NCI-H146 treated with DMSO at 0.1 percent for 48 hours (cell line): ENCODE data around the gene CHSY1.

ENCODE experiments used
- DNase-seq: peaks from one replicate; lab custom pipeline; 2025; ENCODE audit not compliant: unreplicated experiment; lab: John Stamatoyannopoulos, UW

CHSY1 gene

GRCh38 chr15:101173233-101174119 is 78.4 kb downstream of the CHSY1 start:
- no peak for DNase-seq

- DNase-seq = no peak
Observed at GRCh38 chr15:101172501-101173071, 79.3 kb downstream of the CHSY1 start.

DNA sequence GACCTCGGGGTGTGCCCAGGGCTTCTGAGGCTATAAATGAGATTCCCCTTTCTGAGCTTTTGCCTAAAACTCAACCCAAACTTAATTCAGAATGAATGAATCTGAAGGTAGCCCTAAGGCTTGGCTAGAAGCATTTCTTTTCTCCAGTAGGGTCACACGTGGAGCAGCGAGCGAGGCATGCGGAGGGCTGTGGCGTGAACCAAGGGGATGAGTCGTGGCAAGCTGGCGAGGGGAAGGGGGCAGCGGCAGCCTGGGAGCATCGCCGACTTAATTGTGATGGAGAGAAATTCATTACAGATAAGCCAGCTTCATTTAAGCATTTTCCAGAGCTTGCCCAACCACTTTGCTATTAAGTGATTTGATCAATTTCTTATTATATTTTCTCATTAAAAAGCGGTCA is 79.9 kb downstream of the CHSY1 start:
- no peak for DNase-seq

- no peak for DNase-seq
Observed at GRCh38 chr15:101170568-101171350, 81.1 kb downstream of the CHSY1 start.

DNA sequence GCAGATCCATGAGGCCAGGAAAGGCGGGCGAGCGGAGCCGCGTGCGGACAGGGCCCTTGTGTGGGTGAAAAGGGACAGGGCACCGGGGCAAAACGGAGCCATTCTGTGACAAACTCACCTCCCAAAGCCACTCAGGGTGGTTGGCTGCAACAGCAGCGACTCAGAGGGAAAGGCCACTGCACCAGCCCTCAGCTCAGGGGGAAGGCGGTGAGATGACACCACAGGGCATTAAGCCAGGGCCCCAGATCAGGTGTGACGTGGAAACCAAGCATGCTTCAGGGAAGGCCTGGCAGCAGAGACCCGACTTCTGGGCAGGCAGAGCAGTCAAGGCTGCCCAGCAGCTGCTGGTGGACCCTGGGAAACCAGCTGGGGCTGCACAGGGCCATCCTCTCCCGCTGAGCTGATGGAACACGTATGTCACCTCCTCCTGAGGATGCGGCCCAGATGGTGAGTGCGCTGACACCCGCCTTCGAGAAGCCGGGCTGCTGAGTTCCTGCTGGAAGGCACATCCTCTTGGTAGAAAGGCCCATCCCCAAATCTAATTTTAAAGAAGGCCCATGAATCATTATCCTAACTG is 82.3 kb downstream of the CHSY1 start:
- DNase-seq = no peak

GRCh38 chr15:101168898-101169494 is 82.9 kb downstream of the CHSY1 start:
- no peak for DNase-seq

DNA sequence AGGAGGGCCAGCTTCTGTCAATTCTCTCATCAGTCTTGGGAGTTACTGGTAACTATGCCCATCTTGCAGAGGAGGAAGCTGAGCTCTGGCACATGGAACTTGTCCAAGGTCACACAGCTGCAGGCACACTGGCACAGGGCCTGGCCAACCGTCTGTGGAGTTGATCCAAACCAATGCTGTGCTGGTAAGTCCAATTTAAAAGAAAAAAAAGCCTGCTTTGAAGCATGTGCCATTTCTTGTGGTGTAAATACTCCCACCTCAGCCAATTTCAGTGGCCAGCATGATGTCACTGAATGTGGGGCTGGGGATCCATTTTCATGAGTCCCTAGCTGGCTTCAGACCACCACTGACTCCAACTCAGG is 83.4 kb downstream of the CHSY1 start:
- no peak for DNase-seq

- DNase-seq = no peak
Observed at GRCh38 chr15:101167753-101168462, 83.9 kb downstream of the CHSY1 start.

- DNase-seq = no peak
Observed at GRCh38 chr15:101167411-101167752, 84.5 kb downstream of the CHSY1 start.

- DNase-seq = no peak
Observed at GRCh38 chr15:101165905-101166471, 85.9 kb downstream of the CHSY1 start.

DNA sequence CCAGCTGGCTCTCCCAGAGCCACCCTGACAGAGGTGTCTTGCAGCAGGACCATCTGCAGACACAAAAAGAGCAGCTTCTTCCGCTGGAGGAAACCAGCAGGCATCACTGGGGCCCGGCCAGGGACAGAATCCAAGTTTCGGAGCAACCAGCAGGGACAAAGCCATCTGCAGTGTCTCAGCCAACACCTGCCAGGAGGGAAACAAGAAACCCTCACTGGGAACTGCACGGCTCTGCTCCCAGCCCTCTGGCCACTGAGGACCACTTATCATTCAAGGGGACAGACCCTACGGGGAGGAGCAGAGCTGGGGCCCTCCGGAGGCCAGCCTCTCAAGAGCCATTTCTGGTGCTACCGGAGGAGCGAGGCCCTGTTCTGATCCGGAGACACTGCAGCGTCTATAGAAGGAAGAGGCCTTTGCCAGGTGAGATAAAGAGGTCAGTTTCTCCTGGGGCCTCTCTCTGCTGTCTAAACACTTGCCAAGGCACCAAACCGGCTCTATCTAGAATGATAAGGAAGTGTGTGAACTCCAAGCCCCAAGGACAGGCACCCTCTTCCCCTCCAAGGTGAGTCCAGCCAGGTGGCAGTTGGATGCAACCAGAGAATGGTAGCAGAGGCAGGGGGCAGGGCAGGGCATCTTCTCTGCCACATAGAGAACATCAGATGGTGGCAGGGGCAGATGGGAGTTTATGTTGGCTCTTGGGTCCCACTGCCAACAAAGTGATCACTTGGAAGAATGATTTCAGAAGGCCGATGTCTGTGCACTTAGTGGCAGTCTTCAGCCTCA is 89.0 kb downstream of the CHSY1 start:
- DNase-seq = no peak

- no peak for DNase-seq
Observed at GRCh38 chr15:101161656-101162055, 90.2 kb downstream of the CHSY1 start.

- DNase-seq = no peak
Observed at GRCh38 chr15:101159936-101160815, 91.7 kb downstream of the CHSY1 start.

DNA sequence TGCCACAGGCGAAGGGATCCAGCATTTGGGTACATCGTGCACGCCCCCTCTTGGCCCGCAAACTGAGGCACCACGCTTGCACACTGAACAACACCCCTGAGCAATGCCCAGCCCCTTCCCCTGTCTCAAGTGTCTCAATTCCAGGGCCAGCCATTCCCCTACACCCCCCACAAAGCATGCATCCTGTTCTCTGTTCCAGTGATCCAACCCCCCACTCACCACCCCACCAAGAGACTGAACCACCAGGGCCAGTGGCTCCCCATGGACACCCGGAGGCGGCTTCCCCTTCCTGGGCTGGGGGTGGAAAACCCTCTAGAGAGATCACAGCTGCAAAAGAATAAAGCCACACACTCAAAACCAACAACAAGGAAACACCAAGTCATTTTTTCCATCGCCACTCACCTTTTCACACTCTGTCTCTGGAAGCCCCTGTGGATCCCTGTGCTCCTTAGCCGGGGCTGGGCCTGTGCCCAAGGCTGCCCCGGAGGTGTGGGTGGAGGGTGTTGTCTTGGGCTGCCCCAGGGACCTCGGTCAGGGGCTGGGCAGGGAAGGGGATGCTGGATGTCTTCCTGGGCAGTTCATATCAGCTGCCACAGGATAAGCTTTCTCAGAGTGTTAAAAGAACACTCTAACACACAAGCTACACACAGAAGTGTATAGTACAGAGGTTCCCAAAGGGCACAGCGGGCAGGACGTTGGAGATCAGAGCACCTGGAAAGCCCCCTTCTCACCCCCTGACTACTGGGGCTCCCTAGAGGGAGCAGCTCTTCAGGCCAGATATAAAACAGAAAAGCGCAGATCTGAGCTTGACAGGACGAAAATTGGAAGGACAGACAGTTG is 92.5 kb downstream of the CHSY1 start:
- no peak for DNase-seq

DNA sequence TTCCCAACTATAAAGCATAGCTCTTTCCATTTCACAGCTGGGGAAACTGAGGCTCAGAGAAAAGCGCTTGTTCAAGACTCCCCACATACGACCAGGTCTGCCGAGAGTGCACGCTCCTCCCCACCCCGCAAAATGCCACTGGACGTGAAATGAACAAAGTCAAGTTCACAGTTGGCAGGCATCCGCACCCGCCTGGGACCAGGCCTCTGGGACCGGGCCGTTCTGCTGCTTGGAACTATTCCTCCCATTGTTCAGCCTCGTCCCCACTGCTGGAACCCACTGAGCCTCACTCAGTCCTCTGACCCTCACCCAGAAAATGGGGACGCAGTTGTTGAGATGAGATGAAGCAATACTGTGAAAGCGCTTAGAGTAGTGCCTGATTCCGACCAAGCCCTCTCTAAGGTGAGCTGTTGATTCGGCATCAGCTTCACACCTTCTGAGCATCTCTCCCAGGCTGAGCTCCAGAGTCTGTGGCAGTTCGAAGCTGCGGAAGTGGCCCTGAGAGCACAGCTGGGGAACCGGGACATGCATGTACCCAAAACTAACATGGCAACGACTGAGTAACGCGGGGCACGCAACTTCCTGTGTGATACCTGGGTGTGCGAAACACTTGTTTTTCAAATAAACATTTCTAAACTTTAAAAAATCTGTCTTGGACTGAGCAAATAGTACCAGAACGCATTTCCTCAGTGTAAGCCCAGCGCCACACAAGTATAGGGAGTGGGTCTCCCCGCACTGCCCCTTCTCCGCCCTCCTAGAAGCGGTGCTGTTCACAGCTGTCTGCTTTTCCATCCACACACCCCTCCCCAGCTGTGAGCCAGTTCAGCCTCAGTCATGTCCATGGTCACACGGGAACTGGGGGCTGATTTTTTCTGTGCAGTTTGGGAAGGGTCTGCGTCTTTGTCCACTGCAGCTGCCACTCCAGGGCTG is 93.4 kb downstream of the CHSY1 start:
- no peak for DNase-seq

DNA sequence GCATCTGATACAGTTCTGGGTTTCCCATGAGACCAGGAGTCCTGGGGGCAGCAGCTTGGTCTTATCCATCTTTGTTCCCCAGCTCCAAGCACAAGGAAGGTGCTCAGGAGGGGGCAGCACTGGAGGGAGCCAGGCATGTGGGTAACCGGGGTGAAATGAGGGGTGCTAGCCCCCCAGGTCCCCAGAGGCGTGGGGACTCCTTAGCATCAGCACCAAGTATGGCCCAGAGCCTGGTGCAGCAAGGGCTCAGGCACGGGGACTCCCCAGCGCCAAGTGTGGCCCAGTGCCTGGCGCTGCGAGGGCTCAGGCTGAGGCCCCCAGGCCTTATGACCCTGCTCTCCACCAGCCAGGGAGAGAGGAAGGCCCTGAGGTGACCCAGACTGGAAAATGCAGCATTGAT is 94.1 kb downstream of the CHSY1 start:
- DNase-seq = no peak
